ENCODE measurements around the gene SELENON.

- TF ChIP-seq CTCF (IDR thresholded peaks at IDR 0.05; ENCODE audit: control extremely low read depth in 1 of 3, insufficient read depth in 1 of 3, low read depth in 1 of 3, low read length in 3 of 3) (no peak), ATF2 (IDR thresholded peaks at IDR 0.05; ENCODE audit: low read length) (no peak), SRF (IDR thresholded peaks at IDR 0.05; ENCODE audit: low read depth, low read length) (no peak)
Measured at GRCh38 chr1:25786887-25787759, 12.9 kb upstream of the SELENON start.

Measured in H1 (cell line).